Motor neuron (in vitro differentiated cells): ENCODE measurements around the gene LMX1A. TPM values are rescaled to one million over a fixed set of nuclear protein-coding genes. Genes with fewer than 3 reads are reported as not detected.

Experiments used
- ATAC-seq, 8 experiments: fragments of 200-7000 bp; cut with Tn5 transposase; replicated peaks in 6 of 8; 2 replicates each; pipeline ENCODE4 v1.8.0; 2021; ENCODE audit warnings: mild to moderate bottlenecking in 8 of 8, moderate library complexity in 8 of 8
- H3K27ac ChIP-seq, 2 donors: fragments of 250-450 bp; sonication (Bioruptor Pico); 2 replicates each; pipeline ENCODE4 v1.9.0; 2021; ENCODE audit warnings: antibody characterized with exemption in 2 of 2, mild to moderate bottlenecking in 2 of 2, moderate library complexity in 1 of 2
- H3K4me1 ChIP-seq, 2 donors: fragments of 250-450 bp; sonication (Bioruptor Pico); replicated peaks in 1 of 2; 2 replicates each; pipeline ENCODE4 v1.6.1; 2021; ENCODE audit warnings: antibody characterized with exemption in 2 of 2, mild to moderate bottlenecking in 2 of 2, moderate library complexity in 1 of 2
- H3K4me3 ChIP-seq, 5 donors: fragments of 250-450 bp; sonication (Bioruptor Pico); 2 replicates each; pipeline ENCODE4 v1.9.0; 2021; ENCODE audit warnings: antibody characterized with exemption in 5 of 5, mild to moderate bottlenecking in 5 of 5, moderate library complexity in 4 of 5
- WGBS, 10 experiments: fragments of 450-650 bp; shearing (Covaris generic); methylation state at CpG; one replicate each; pipeline ENCODE4 v1.0.0; 2022; 5-methylcytosine and 5-hydroxymethylcytosine counted together
- in situ Hi-C, 9 experiments: fragments of 400-800 bp; cut with MboI; loops; one replicate each; pipeline ENCODE4 v1.15.0; 2021; ENCODE audit warnings: low sequenced_read_pairs in 9 of 9, low pct_unique_long_range_greater_than_20kb in 2 of 9; ENCODE audit not compliant: unreplicated experiment in 9 of 9
- total RNA-seq, 8 experiments: library from RNA; unstranded; fragments of 300-600 nt; gene quantifications; 2 replicates each; pipeline versions ENCODE4 v1.2.3 to v1.2.4, GENCODE V29; 2022

LMX1A gene
- total RNA-seq, 8 experiments from 2014 or later, result 0.09 to 0.57 (median 0.16) TPM; not detected in 2

DNA sequence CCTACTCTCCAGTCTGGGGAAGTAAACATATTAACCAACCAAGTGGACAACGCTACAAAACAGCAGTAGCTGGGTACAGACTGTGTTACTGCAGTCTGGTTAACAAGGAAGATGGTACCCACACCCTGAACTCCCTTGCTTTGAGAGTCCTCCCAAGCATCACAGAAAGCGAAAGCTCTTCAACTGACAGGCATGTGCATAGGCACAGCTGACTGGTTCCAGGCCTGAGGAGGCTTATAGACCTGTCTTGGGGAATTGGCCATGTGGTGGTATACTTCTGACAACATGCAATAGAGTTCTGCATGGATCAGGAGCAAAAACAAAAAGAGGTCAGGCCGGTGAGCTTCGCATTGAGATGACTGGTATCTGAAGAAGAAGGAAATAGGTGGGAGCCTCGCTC, 17.4 kb downstream of the LMX1A start:
- ATAC-seq, result peak in 2 of 8 experiments; percentile 65 to 72
- Histone ChIP-seq H3K4me1 (no peaks in the 10 kb centered on the region), H3K27ac (no peak overlapping the region), H3K4me3 (no peak overlapping the region)
- WGBS, 10 experiments, result 36 to 94% (median 79%) methylated on average over 2 to 5 of the region's 5 CpGs; no CpG with 5 or more reads in 3 of the 10 experiments
- in situ Hi-C loops, result no loop called here

DNA sequence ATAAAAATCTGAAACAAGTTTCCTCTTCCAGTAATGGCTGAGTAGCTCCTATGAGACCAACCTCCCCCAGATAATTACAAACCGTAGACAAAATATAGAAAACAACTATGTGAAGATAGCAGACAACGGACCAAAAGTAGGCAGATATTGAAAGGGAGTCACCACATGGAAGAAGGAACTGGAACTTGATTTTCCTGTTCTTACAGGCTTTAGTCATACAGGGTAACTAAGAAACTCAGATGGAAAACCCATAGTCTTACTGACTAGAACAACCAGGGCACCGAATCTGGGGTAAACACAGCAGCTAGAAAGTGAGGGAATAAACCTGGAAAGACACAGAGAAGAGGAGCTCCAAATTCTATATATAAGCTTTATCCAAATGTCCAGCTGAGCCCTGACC, 26.0 kb downstream of the LMX1A start:
- ATAC-seq, result no peak
- in situ Hi-C loops, result no loop called here
- WGBS, 10 experiments, result 6 to 100% (median 61%) methylated on average over 2 to 3 of the region's 3 CpGs
- Histone ChIP-seq H3K27ac (no peak overlapping the region), H3K4me3 (no peak overlapping the region), H3K4me1 (peaks cover 4 to 9% of the 10 kb centered on the region in 2 donors)

DNA sequence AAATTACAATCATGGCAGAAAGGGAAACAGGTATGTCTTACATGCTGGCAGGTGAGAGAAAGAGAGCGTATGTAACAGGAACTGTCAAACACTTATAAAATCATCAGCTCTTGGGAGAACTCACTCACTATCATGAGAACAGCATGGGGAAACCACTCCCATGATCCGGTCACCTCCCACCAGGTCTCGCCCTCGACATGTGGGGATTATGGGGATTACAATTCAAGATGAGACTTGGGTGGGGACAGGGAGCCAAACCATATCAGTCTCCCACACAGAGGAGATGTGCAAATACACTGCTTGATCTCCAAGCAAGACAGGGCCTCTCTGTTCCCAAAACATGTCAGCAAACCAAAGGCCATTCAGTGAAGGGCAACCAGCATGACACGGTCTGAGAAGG, 27.4 kb downstream of the LMX1A start:
- in situ Hi-C loops, result no loop called here
- Histone ChIP-seq H3K27ac (no peak overlapping the region), H3K4me1 (peaks cover 5 to 10% of the 10 kb centered on the region in 2 donors), H3K4me3 (no peak overlapping the region)
- WGBS, 10 experiments, result 0 to 100% (median 69%) methylated on average over 1 to 5 of the region's 5 CpGs; no CpG with 5 or more reads in 2 of the 10 experiments
- no peak for ATAC-seq

DNA sequence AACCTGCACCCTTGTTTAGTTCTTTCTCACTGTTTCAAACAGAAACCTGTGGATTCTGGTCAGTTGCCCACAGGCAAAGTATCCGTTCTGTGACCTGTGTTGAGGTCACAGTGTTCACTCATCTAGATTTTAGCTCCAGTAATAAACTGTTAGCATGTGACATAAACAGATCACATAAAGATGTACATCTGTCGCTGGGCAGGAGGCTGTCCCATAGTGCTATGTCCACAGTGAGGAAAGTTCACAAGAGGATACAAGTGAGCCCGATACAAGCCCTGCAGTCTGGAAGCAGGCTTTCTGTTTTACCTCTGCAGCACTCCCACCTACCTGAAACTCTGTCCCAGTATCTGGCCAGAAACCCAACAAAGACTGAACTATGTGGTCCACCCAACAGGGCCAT, 28.4 kb downstream of the LMX1A start:
- in situ Hi-C loops, result no loop called here
- ATAC-seq, result no peak
- 0 to 82% (median 63%) methylated on average over 1 to 3 of the region's 3 CpGs for WGBS, 10 experiments
- peaks cover 5 to 10% of the 10 kb centered on the region in 2 donors for H3K4me1 ChIP-seq
- H3K27ac ChIP-seq, result no peak overlapping the region
- H3K4me3 ChIP-seq, result no peak overlapping the region

DNA sequence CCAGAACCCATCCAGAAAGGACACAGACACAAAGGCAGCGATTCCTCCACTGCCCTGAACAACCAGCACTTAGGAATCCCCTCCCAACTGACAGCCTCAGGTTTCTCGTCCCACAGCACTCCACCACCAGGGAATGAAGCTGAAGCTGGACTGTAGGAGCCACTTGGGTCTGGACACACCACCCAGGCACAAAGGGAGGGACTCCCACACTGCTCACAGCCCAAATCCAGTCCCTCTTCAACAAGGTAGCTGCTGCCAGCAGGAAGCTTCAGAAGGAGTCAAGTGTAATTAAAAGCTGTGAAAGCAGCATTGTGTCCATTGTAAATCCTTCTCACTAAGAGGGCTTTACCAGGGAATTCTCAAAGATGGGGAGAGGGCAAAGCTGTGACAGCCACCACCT, 29.0 kb downstream of the LMX1A start:
- Histone ChIP-seq H3K4me3 (no peak overlapping the region), H3K27ac (no peak overlapping the region), H3K4me1 (peaks cover 5 to 10% of the 10 kb centered on the region in 2 donors)
- in situ Hi-C loops, result no loop called here
- no peak for ATAC-seq
- 88 to 100% (median 92%) methylated on average over 1 to 2 of the region's 2 CpGs; no CpG with 5 or more reads in 7 of the 10 experiments for WGBS, 10 experiments

DNA sequence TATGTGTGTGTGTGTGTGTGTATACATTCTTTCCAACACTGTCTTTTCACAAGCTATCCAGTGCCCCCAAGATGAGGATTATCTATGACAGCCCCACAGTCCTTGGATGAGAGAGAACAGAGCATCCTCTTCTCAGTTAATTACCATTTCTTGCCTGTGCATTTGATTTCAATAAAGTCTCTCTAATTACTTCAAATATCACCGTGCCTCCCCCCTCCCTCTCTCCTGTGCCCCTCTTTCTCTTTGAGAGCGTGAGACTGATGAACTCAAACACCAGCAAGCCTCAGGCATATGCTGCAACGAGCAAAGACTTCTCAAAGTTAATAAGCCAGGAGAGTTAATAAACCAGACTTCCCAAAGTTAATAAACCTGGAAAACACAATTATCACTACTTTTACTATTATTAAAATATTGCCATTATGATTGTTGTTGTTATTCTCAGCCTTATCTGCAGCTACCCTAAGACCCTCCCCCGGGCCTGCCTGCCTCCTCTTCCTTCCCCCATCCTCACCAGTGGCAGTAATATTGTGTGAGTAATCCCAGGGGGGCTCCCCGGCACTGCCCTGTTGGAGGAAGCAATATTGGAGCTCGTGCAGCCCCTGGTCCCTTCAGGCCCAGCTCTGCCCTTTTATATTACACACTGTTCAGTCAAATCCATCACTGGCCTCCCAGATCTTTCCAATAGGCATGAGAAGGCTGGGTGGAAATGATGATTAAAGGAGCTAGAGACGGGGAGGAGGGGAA, 30.9 kb downstream of the LMX1A start:
- ATAC-seq, result peak in 3 of 8 experiments; percentile 73 to 92 (median 77)
- in situ Hi-C loops, result no loop called here
- 0 to 100% (median 20%) methylated on average over 1 to 6 of the region's 7 CpGs; no CpG with 5 or more reads in 1 of the 10 experiments for WGBS, 10 experiments
- H3K27ac ChIP-seq, result no peak overlapping the region
- H3K4me1 ChIP-seq, result peaks cover 5 to 10% of the 10 kb centered on the region in 2 donors
- H3K4me3 ChIP-seq, result no peak overlapping the region

GRCh38 chr1:165324050-165324449, 32.5 kb downstream of the LMX1A start:
- WGBS, 10 experiments, result 0 to 85% (median 44%) methylated on average over 1 to 5 of the region's 5 CpGs; no CpG with 5 or more reads in 3 of the 10 experiments
- Histone ChIP-seq H3K27ac (no peak overlapping the region), H3K4me3 (no peak overlapping the region), H3K4me1 (peaks cover 5 to 10% of the 10 kb centered on the region in 2 donors)
- in situ Hi-C loops, result no loop called here
- ATAC-seq, result no peak

DNA sequence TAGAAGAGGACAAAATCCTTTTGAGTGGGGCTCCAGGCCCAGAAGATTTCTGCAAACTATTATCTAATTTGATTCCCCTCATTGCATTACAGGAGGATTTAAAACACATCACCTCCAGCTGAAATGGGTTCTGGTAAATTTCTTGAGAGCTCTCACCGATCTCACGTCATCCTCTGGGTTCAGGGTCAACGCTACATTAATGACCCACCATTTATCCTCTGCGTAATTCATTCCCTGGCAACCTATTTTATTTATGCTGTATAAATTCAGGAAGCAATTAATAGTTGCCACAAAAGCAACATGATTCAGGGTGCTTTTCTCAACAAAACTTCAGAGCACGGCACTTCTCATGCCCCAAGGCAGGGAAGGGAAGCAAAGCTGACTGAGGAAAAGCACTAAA, 38.9 kb downstream of the LMX1A start:
- ATAC-seq, result peak in 5 of 8 experiments; percentile 84 to 92 (median 87)
- no peak overlapping the region for H3K4me3 ChIP-seq
- in situ Hi-C loops, result no loop called here
- peaks cover 3 to 11% of the 10 kb centered on the region in 2 donors for H3K4me1 ChIP-seq
- WGBS, 10 experiments, result 19 to 85% (median 45%) methylated on average over 1 to 5 of the region's 5 CpGs; no CpG with 5 or more reads in 1 of the 10 experiments
- no peak overlapping the region for H3K27ac ChIP-seq

- 0 to 88% (median 77%) methylated on average over 1 to 6 of the region's 10 CpGs; no CpG with 5 or more reads in 4 of the 10 experiments for WGBS, 10 experiments
- H3K4me1 ChIP-seq, result peaks cover 3 to 11% of the 10 kb centered on the region in 2 donors
- in situ Hi-C loops, result no loop called here
- no peak overlapping the region for H3K4me3 ChIP-seq
- H3K27ac ChIP-seq, result no peak overlapping the region
- no peak for ATAC-seq
Observed at GRCh38 chr1:165316153-165316772, 40.3 kb downstream of the LMX1A start.

DNA sequence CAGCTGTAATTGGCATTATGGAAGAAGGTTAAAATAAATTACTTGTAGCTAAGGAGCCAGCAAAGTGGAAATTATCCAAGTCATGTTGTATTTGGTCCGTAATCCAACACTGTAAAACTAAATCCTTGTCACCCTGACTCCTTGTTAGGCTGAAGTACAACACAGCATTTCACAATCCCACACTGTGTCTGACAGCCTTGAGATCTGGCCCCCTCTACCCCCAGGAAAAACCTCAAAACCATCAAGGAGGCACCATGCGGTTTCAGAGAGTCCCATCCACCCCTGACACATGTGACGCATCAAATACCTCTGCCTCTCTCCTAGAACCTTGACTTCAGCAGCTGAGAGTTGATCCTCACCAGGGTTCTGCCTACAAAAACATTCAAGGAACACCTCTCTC, 41.0 kb downstream of the LMX1A start:
- ATAC-seq, result peak in 1 of 8 experiments; percentile 13
- in situ Hi-C loops, result no loop called here
- Histone ChIP-seq H3K27ac (no peak overlapping the region), H3K4me1 (peaks cover 3 to 11% of the 10 kb centered on the region in 2 donors), H3K4me3 (no peak overlapping the region)
- 46 to 100% (median 90%) methylated on average over 1 to 3 of the region's 3 CpGs; no CpG with 5 or more reads in 3 of the 10 experiments for WGBS, 10 experiments

DNA sequence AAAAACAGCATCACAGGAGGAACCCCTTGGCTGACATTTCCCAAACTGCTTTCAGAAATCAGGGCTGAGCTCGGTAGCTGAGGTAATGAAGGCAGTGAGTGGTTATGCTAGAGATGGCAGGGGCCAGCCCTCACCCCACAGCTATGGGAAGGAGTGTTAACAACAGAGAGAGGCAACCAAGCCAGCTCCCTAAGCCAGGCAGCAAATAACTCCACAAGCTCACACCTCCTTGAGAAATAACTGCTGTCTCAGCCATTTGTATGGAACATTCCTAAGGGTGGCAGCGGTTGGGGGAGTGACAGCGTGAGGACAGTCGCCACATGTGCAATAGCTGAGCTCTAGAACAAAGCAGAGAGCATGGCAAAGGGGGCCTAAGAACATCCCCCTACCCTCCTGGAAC, 42.6 kb downstream of the LMX1A start:
- in situ Hi-C loops, result no loop called here
- Histone ChIP-seq H3K27ac (no peak overlapping the region), H3K4me1 (peaks cover 3 to 11% of the 10 kb centered on the region in 2 donors), H3K4me3 (no peak overlapping the region)
- ATAC-seq, result no peak
- WGBS, 10 experiments, result 0 to 72% (median 68%) methylated on average over 1 to 4 of the region's 4 CpGs; no CpG with 5 or more reads in 3 of the 10 experiments

DNA sequence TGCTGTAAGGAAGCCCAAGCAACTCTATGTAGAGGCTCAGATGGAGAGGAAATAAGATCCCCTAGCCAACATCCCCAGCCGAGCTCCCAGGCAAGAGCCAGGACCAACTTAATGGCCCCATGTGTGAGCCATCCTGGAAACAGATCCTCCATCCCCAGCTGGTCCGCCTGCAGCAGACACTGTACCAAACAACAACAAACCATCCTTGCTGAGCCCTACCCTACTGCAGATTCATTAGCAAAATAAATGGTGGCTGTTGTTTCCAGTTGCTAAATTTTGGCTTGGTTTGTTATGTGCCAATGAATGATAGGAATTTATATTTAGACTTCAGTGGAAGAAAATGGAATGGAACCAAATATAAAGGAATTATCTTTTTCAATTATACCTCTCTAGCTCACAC, 43.9 kb downstream of the LMX1A start:
- Histone ChIP-seq H3K4me3 (no peak overlapping the region), H3K27ac (no peak overlapping the region), H3K4me1 (peaks cover 0 to 3% of the 10 kb centered on the region in 2 donors)
- in situ Hi-C loops, result no loop called here
- no peak for ATAC-seq
- WGBS, 10 experiments, result 0 to 100% (median 76%) methylated on average over 1 to 2 of the region's 2 CpGs; no CpG with 5 or more reads in 4 of the 10 experiments
